Retinal pigment epithelial cell (primary cell): ENCODE results near the gene TTLL5.
"Not testable (repeated sequence)": the region's sequence is repeated elsewhere in the genome, so short reads cannot be mapped to it uniquely, and the experiment has no call there.

Source experiments
- DNase-seq: peaks from one replicate; pipeline ENCODE4 v3.0.0-alpha.2; 2010; ENCODE audit warnings: low read depth
- H3K4me3 ChIP-seq: 2 replicates; pipeline ENCODE4 v1.5.1; 2011; ENCODE audit warnings: mild to moderate bottlenecking, low read length, control low read depth, moderate library complexity
- CTCF ChIP-seq: conservative IDR thresholded peaks from 2 replicates; pipeline ENCODE4 v1.5.1; 2011; ENCODE audit warnings: low read depth, low read length, control low read depth, inconsistent platforms

Gene TTLL5

GRCh38 chr14:75911883-75912282 is 250.8 kb downstream of the TTLL5 start:
- DNase-seq = peak; percentile 40
- no peak overlapping the region for H3K4me3 ChIP-seq
- TF ChIP-seq CTCF = no peak

GRCh38 chr14:75913183-75913582 is 252.1 kb downstream of the TTLL5 start:
- TF ChIP-seq CTCF = no peak
- no peak for DNase-seq
- no peak overlapping the region for H3K4me3 ChIP-seq

- no peak overlapping the region for H3K4me3 ChIP-seq
- no peak for TF ChIP-seq CTCF
- DNase-seq = no peak
Measured at GRCh38 chr14:75915045-75915444, 254.0 kb downstream of the TTLL5 start.

- no peak for TF ChIP-seq CTCF
- DNase-seq = no peak
- no peak overlapping the region for H3K4me3 ChIP-seq
Measured at GRCh38 chr14:75917322-75917945, 256.4 kb downstream of the TTLL5 start.

- no peak for TF ChIP-seq CTCF
- DNase-seq = no peak
- H3K4me3 ChIP-seq = no peak overlapping the region
Measured at GRCh38 chr14:75917946-75918335, 256.9 kb downstream of the TTLL5 start.

GRCh38 chr14:75920421-75920820 is 259.4 kb downstream of the TTLL5 start:
- not testable (repeated sequence) for H3K4me3 ChIP-seq

GRCh38 chr14:75925141-75925840 is 264.2 kb downstream of the TTLL5 start:
- DNase-seq, H3K4me3 ChIP-seq: not testable (repeated sequence)

More at GRCh38 chr14:75920421-75920820, 259.4 kb downstream of the TTLL5 start:
- not testable (repeated sequence) for DNase-seq

GRCh38 chr14:75926431-75927115 is 265.5 kb downstream of the TTLL5 start:
- DNase-seq = no peak
- TF ChIP-seq CTCF = no peak
- H3K4me3 ChIP-seq = no peak overlapping the region
